Measurements from ENCODE around the gene ABCC4.

ABCC4 gene

DNA sequence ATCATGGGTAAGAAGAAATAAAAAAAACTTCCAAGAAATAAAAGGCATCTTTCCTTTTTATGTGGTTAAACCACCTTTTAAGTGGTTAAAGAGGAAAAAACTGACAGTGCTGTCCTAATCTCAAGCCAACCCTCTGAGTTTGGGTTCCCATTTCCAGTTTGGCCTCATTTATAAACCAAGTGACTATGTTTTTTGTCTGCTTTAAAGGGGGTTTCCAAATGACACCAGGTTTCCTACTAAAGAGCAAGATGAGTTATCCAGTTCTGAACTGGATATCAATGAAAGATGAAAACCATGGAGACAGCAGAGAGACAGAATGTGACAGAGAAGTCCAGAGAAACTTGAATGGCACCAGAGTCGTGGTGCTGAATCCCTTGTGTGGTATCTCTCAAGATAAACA lies 251.5 kb downstream of the ABCC4 start:
- Mint-ChIP-seq H3K4me3 (no peak overlapping the region), H3K27me3 (no peaks in the 10 kb centered on the region), H3K4me1 (no peaks in the 10 kb centered on the region), H3K27ac (ENCODE audit: low read depth) (no peak overlapping the region), H3K9me3 (no peaks in the 10 kb centered on the region), H3K36me3 (ENCODE audit: insufficient read depth) (peaks cover 1% of the 10 kb centered on the region)
- DNase-seq (ENCODE audit: low spot score in 2 of 2) = no peak
- ATAC-seq (replicated peaks; ENCODE audit: extremely low read depth, poor library complexity, severe bottlenecking) = no peak

DNA sequence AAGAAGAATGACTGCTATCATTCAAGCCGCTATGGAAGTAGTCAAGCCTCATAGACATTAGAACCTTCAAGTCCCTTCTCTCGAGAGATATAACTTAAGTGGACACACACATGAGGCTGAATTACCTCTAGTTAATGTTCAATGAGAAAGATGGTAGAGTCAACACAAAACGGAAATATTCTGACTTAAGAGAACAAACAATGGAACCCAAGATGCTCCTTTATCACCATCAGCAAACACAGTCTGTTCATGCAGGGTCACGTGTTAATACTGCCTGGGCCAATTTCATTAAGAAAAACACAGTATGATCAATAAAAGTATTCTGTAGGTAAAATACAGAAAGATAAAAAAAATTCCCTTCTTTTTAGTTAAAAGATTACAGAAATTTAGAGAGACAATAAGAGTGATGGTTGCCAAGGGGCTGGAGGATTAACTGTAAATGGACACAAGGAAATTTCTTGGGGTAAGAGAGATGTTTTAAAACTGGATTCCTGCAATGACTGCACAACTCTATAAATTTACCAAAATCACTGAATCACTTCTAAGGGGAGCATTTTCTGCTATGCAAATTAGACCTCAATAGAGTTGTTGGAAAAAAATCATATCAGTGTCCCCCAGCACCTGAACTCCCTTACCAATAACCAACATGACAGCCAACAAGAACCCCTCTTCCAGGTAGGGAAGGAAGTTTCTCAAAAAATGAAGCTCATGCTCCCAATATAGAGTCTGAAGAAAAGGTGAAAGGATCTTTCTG lies 256.6 kb downstream of the ABCC4 start:
- Mint-ChIP-seq H3K36me3 (ENCODE audit: insufficient read depth) (peaks cover 4% of the 10 kb centered on the region), H3K9me3 (no peaks in the 10 kb centered on the region), H3K27me3 (no peaks in the 10 kb centered on the region), H3K4me3 (no peak overlapping the region), H3K27ac (ENCODE audit: low read depth) (no peak overlapping the region), H3K4me1 (no peaks in the 10 kb centered on the region)
- no peak for ATAC-seq (replicated peaks; ENCODE audit: extremely low read depth, poor library complexity, severe bottlenecking)
- no peak for DNase-seq (ENCODE audit: low spot score in 2 of 2)

DNA sequence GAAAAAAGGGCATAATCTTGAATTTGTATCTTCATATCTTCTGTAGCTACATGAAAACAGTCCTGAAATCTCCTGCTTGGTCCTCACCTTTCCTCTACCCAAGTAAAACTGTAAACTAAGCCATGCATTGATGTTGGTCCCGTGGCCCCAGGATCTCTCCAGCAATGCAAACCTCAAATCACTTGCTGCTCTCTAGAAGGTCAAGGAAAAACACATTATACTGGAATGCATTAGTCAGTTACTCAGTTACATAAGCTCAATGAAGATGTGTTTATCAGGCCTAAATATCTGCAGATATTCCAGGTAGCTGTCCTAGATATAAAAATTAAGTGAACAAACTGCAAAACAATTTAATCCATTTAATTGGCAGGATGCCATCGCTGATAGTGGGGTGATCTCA lies 261.8 kb downstream of the ABCC4 start:
- no peak for ATAC-seq (replicated peaks; ENCODE audit: extremely low read depth, poor library complexity, severe bottlenecking)
- H3K27me3 Mint-ChIP-seq = no peaks in the 10 kb centered on the region
- H3K36me3 Mint-ChIP-seq (ENCODE audit: insufficient read depth) = peaks cover 8% of the 10 kb centered on the region
- no peaks in the 10 kb centered on the region for H3K4me1 Mint-ChIP-seq
- no peak overlapping the region for H3K4me3 Mint-ChIP-seq
- no peak overlapping the region for H3K27ac Mint-ChIP-seq (ENCODE audit: low read depth)
- H3K9me3 Mint-ChIP-seq = no peaks in the 10 kb centered on the region
- no peak for DNase-seq (ENCODE audit: low spot score in 2 of 2)

DNA sequence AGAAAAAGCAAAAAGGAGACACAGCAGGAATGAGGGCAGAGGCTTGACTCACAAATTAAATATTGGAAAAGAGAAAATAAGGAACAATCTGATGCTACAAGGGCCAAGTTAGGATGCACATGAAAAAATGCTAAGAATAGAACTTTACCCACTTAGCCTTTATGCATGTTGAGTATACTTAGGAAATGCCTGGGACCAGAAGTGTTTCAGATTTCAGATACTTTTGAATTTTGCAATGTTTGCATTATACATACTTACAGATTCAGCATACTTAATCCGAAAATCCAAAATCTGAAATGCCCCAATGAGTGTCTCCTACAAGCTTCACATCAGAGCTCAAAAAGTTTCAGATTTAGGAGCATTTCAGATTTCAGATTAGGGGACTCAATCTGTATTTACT lies 262.3 kb downstream of the ABCC4 start:
- H3K36me3 Mint-ChIP-seq (ENCODE audit: insufficient read depth) = peaks cover 8% of the 10 kb centered on the region

DNA sequence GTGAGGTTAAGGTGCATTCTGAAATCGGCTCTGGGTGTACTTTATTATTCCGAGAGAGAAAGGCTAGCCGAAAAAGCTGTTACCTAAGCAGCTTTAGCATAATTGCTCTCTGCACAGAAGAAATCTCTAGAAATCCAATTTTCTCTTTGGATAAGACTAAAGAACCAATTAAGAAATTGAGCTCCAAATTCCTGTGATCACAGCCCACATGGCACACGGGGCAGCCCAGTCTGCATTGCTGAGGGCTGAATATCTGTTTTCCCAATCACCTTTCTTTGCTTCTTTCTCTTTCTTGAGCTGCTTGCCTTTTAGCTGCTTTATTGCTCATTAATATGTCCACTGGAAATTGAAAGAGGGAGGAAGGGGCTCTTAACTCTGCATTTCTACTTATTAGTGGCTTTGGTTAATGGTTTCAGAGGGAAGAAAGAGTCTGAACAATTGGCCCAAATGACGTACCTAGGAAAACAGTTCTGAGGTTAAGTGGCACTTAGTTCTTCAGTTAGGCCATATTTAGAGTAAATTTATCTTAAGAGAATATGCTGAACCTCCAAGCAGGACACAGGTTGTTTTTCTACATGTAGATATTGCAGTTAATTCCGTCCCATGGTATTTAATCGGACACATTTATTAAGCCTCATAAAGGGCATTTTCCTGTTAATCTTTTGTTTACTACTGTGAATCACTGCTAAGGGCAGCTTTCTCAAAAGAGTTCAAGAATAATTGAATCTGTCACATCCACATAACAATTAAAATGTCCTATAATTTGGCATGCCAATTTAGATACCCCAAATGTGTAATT lies 265.7 kb downstream of the ABCC4 start:
- Mint-ChIP-seq H3K27me3 (no peaks in the 10 kb centered on the region), H3K4me3 (no peak overlapping the region), H3K9me3 (no peaks in the 10 kb centered on the region), H3K4me1 (no peaks in the 10 kb centered on the region), H3K27ac (ENCODE audit: low read depth) (no peak overlapping the region), H3K36me3 (ENCODE audit: insufficient read depth) (peaks cover 4% of the 10 kb centered on the region)
- ATAC-seq (replicated peaks; ENCODE audit: extremely low read depth, poor library complexity, severe bottlenecking) (no peak), DNase-seq (ENCODE audit: low spot score in 2 of 2) (no peak)

More for the DNA sequence above, 262.3 kb downstream of the ABCC4 start:
- Mint-ChIP-seq H3K4me1 (no peaks in the 10 kb centered on the region), H3K4me3 (no peak overlapping the region), H3K27me3 (no peaks in the 10 kb centered on the region), H3K27ac (ENCODE audit: low read depth) (no peak overlapping the region), H3K9me3 (no peaks in the 10 kb centered on the region)
- ATAC-seq (replicated peaks; ENCODE audit: extremely low read depth, poor library complexity, severe bottlenecking) (no peak), DNase-seq (ENCODE audit: low spot score in 2 of 2) (no peak)

DNA sequence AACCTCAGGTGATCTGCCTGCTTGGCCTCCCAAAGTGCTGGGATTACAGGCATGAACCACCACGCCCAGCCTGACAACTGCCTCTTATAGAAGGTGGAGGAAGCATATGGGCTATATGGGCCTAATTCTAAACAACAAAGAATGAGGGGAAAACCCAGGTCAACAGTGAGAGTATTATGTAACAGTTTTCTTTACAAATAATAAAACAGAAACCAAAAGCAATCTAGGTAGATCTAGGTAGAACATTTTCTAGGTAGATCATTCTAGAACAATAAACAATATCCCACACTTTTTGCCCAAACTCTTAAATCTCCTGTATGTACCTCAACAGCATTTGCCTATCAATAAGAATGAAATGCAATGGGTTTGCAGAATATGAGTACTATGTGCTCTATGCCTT lies 267.4 kb downstream of the ABCC4 start:
- Mint-ChIP-seq H3K27me3 (no peaks in the 10 kb centered on the region), H3K27ac (ENCODE audit: low read depth) (no peak overlapping the region), H3K9me3 (no peaks in the 10 kb centered on the region), H3K36me3 (ENCODE audit: insufficient read depth) (peaks cover 4% of the 10 kb centered on the region), H3K4me3 (no peak overlapping the region), H3K4me1 (no peaks in the 10 kb centered on the region)
- ATAC-seq (replicated peaks; ENCODE audit: extremely low read depth, poor library complexity, severe bottlenecking) (no peak), DNase-seq (ENCODE audit: low spot score in 2 of 2) (no peak)

DNA sequence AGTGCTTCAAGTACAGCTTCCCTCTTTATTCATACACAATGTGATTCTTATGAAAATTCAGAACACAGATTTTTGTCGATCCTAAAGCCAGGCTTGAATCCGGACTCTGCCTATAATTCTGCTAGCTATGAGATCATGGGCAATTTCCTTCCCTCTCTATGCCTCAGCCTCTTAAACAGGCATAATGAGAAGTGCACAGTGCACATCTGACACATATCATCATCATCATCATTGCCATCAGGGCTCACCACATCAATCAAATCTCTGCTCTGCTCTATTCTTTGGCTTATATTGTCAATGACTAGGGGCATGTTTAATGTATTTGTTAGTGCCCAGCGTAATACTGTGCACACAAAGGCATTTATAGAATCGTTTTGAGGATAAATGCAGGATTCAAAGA lies 269.1 kb downstream of the ABCC4 start:
- no peak overlapping the region for H3K27ac Mint-ChIP-seq (ENCODE audit: low read depth)
- no peaks in the 10 kb centered on the region for H3K36me3 Mint-ChIP-seq (ENCODE audit: insufficient read depth)
- H3K4me3 Mint-ChIP-seq = no peak overlapping the region
- H3K27me3 Mint-ChIP-seq = no peaks in the 10 kb centered on the region
- no peaks in the 10 kb centered on the region for H3K9me3 Mint-ChIP-seq
- ATAC-seq (replicated peaks; ENCODE audit: extremely low read depth, poor library complexity, severe bottlenecking) = no peak
- no peak for DNase-seq (ENCODE audit: low spot score in 2 of 2)
- no peaks in the 10 kb centered on the region for H3K4me1 Mint-ChIP-seq

DNA sequence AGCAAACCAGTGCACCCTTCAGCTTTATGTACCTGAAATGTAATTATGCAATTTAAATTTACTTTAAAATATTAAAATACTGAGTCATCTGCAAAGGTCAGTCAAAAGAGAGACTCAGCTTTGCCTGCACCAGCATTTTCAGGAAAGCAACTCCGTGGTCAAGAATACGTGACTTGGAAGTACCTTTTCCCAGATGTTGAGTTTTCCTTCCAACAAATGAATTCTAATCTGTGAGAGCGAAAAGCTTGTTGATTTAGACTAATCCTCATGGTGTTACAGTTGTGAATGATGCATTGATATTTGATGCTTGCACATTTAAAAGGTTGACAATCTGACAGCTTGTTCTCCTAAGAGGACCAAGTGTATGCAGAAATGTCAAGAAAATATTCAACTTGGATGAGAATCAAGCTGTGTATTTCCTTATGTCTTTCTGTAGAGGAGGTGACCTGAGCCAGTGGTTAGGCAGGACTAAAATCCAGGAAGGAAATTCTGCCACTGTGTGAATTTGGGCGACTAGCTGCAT lies 270.4 kb downstream of the ABCC4 start:
- DNase-seq (ENCODE audit: low spot score in 2 of 2) (no peak), ATAC-seq (replicated peaks; ENCODE audit: extremely low read depth, poor library complexity, severe bottlenecking) (no peak)
- no peaks in the 10 kb centered on the region for H3K36me3 Mint-ChIP-seq (ENCODE audit: insufficient read depth)
- H3K27ac Mint-ChIP-seq (ENCODE audit: low read depth) = no peak overlapping the region
- H3K4me1 Mint-ChIP-seq = no peaks in the 10 kb centered on the region
- no peaks in the 10 kb centered on the region for H3K9me3 Mint-ChIP-seq
- H3K27me3 Mint-ChIP-seq = no peaks in the 10 kb centered on the region
- H3K4me3 Mint-ChIP-seq = no peak overlapping the region

DNA sequence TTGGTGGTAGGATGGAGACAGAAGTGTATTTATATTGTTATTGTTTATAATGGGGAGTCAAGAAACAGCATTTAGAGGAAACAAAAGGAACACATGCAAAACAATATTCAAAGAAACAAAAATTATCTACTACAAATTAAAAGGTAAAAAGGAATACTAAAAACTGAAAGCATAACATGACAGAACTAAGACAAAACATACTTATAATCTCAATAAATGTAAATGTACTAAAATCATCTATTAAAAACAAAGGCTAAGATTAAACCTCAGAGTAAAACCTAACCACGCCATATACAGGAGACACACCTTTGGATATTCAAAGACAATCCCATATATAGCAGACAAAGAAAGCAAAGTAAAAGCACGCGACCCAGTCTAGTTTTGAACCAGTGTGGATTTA lies 273.6 kb downstream of the ABCC4 start:
- no peaks in the 10 kb centered on the region for H3K9me3 Mint-ChIP-seq
- H3K36me3 Mint-ChIP-seq (ENCODE audit: insufficient read depth) = no peaks in the 10 kb centered on the region
- ATAC-seq (replicated peaks; ENCODE audit: extremely low read depth, poor library complexity, severe bottlenecking) = no peak
- no peak for DNase-seq (ENCODE audit: low spot score in 2 of 2)
- no peaks in the 10 kb centered on the region for H3K4me1 Mint-ChIP-seq
- no peak overlapping the region for H3K27ac Mint-ChIP-seq (ENCODE audit: low read depth)
- no peaks in the 10 kb centered on the region for H3K27me3 Mint-ChIP-seq
- H3K4me3 Mint-ChIP-seq = no peak overlapping the region

DNA sequence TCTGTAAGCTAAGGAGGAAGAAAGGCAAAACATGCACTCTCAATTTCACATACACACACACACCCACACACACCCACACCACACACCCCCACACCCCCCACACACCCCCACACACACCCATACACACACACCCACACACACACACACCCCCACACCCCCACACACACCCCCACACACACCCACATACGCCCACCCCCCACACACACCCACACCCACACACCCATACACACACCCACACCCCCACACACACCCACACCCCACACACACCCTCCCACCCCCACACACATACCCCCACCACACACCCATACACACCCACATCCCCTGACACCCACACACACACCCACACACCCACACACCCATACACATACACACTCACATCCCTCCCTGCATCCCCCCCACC lies 276.1 kb downstream of the ABCC4 start:
- Mint-ChIP-seq H3K4me3 (no peak overlapping the region), H3K4me1 (no peaks in the 10 kb centered on the region), H3K36me3 (ENCODE audit: insufficient read depth) (no peaks in the 10 kb centered on the region), H3K27me3 (no peaks in the 10 kb centered on the region), H3K9me3 (no peaks in the 10 kb centered on the region), H3K27ac (ENCODE audit: low read depth) (no peak overlapping the region)
- DNase-seq (ENCODE audit: low spot score in 2 of 2) (no peak), ATAC-seq (replicated peaks; ENCODE audit: extremely low read depth, poor library complexity, severe bottlenecking) (no peak)

DNA sequence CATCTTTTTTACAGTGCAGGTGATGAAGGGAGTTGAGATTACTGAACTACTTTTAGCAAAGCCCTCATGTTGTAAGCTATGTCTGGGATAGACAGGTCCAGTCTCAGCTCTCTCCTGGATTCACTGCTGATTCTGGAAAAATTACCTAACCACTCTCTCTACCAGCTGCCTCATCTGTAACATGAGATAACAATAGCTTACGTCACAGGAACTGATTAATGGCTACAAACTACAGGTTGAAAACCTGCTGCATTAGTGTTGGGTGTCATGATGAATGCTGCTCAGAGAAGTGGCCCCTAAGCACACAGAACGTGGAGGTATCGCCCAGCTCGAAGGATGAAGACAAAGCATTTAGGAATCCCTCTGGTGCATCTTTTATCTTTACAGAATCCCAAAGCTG lies 277.8 kb downstream of the ABCC4 start:
- Mint-ChIP-seq H3K27me3 (no peaks in the 10 kb centered on the region), H3K4me1 (no peaks in the 10 kb centered on the region), H3K4me3 (no peak overlapping the region), H3K9me3 (no peaks in the 10 kb centered on the region), H3K27ac (ENCODE audit: low read depth) (no peak overlapping the region), H3K36me3 (ENCODE audit: insufficient read depth) (peaks cover 2% of the 10 kb centered on the region)
- no peak for DNase-seq (ENCODE audit: low spot score in 2 of 2)
- ATAC-seq (replicated peaks; ENCODE audit: extremely low read depth, poor library complexity, severe bottlenecking) = no peak

DNA sequence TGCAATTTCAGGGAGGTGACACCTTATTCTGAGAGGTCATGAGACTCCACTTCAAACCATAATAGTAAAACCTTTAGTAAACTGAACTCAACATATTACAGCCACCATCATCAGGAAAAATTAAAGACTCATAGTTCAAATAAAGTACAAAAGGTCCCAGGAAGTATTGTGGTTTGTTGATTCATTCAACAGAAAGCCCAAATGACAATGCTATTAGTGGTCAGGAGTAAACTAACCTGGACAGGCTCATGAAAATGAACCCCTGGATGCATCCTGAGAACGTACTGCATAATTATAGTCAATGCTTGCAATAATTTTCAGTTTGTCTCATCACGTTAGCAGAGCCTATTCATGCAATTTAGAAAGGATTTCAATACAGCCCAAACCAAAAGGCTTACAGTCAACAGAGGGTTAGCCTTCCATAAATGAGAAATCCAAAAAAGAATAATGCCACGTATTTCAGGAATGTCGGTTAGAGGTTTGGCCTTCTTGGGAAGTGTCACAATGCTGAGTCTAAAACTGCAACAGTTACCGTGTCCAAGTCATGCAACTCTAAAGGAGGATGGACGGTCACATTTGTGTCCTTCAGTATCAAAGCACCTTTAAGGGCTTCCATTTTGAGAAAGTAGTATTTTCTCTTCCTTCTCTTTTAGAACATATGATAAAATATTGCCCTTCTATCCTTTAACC lies 280.8 kb downstream of the ABCC4 start:
- H3K9me3 Mint-ChIP-seq = no peaks in the 10 kb centered on the region
- H3K4me3 Mint-ChIP-seq = no peak overlapping the region
- H3K27ac Mint-ChIP-seq (ENCODE audit: low read depth) = no peak overlapping the region
- no peak for ATAC-seq (replicated peaks; ENCODE audit: extremely low read depth, poor library complexity, severe bottlenecking)
- peaks cover 4% of the 10 kb centered on the region for H3K36me3 Mint-ChIP-seq (ENCODE audit: insufficient read depth)
- DNase-seq (ENCODE audit: low spot score in 2 of 2) = no peak
- H3K27me3 Mint-ChIP-seq = no peaks in the 10 kb centered on the region
- H3K4me1 Mint-ChIP-seq = no peaks in the 10 kb centered on the region

Measured in central memory CD8-positive, alpha-beta T cell (primary cell).